Measurements from ENCODE around the gene HLA-DMA. TPM values are rescaled to one million over a fixed set of nuclear protein-coding genes. Genes with fewer than 3 reads are reported as not detected.

HLA-DMA gene
- total and polyA plus RNA-seq, 2 of the 13 experiments (the other 11 are each of a cell fraction or from before 2014, with no cell fraction given): 0.70 to 0.71 TPM

GRCh38 chr6:32984622-32985389, 31.9 kb upstream of the HLA-DMA start (continued):
- TF ChIP-seq MLXIP (CRISPR knock-in tag; IDR thresholded peaks at IDR 0.05; ENCODE audit: borderline replicate concordance) (no peak), THAP11 (CRISPR knock-in tag; IDR thresholded peaks at IDR 0.05) (no peak), ZNF75D (CRISPR knock-in tag; IDR thresholded peaks at IDR 0.05; ENCODE audit: borderline replicate concordance) (no peak), ZNF484 (CRISPR knock-in tag; IDR thresholded peaks at IDR 0.05; ENCODE audit: borderline replicate concordance, low read depth) (no peak), PPARG (CRISPR knock-in tag; conservative IDR thresholded peaks at IDR 0.05) (peak; percentile 15; the same call in 1 of the 2 replicates), ZNF383 (CRISPR knock-in tag; IDR thresholded peaks at IDR 0.05; ENCODE audit: borderline replicate concordance) (no peak), ZNF749 (CRISPR knock-in tag; IDR thresholded peaks at IDR 0.05; ENCODE audit: borderline replicate concordance) (no peak), NCOR1 (IDR thresholded peaks at IDR 0.05; ENCODE audit: borderline replicate concordance, low read length) (no peak), ZNF331 (CRISPR knock-in tag; IDR thresholded peaks at IDR 0.05) (no peak), ZSCAN20 (CRISPR knock-in tag; IDR thresholded peaks at IDR 0.05; ENCODE audit: borderline replicate concordance) (no peak), TAF15 (IDR thresholded peaks at IDR 0.05; ENCODE audit: low read depth, low read length, poor library complexity, severe bottlenecking) (no peak), RNF2 (conservative IDR thresholded peaks at IDR 0.05; ENCODE audit: low read depth) (no peak), ATF6 (CRISPR knock-in tag; conservative IDR thresholded peaks at IDR 0.05) (no peak), ARID5B (CRISPR knock-in tag; IDR thresholded peaks at IDR 0.05) (0 out of 2 replicates have a peak, but pooled peaks have one; percentile 32), KAT7 (CRISPR knock-in tag; IDR thresholded peaks at IDR 0.05; ENCODE audit: borderline replicate concordance) (no peak), ZNF33B (CRISPR knock-in tag; IDR thresholded peaks at IDR 0.05) (no peak), NR3C1 (CRISPR knock-in tag; IDR thresholded peaks at IDR 0.05) (no peak), SNAPC5 (CRISPR knock-in tag; IDR thresholded peaks at IDR 0.05; ENCODE audit: borderline replicate concordance) (no peak), ZNF589 (CRISPR knock-in tag; conservative IDR thresholded peaks at IDR 0.05) (no peak), ZNF101 (CRISPR knock-in tag; IDR thresholded peaks at IDR 0.05; ENCODE audit: borderline replicate concordance, low read depth) (no peak)
